T-helper 2 cell (primary cell): ENCODE measurements around the gene HOXB9.
A peak's percentile ranks its signal among the peaks of the same experiment; 100 is the strongest.

Experiments
- DNase-seq, 5 experiments: peaks; one replicate each; pipeline versions ENCODE4 v3.0.0 to v3.0.0-alpha.2; 2012 to 2022

Gene HOXB9

DNA sequence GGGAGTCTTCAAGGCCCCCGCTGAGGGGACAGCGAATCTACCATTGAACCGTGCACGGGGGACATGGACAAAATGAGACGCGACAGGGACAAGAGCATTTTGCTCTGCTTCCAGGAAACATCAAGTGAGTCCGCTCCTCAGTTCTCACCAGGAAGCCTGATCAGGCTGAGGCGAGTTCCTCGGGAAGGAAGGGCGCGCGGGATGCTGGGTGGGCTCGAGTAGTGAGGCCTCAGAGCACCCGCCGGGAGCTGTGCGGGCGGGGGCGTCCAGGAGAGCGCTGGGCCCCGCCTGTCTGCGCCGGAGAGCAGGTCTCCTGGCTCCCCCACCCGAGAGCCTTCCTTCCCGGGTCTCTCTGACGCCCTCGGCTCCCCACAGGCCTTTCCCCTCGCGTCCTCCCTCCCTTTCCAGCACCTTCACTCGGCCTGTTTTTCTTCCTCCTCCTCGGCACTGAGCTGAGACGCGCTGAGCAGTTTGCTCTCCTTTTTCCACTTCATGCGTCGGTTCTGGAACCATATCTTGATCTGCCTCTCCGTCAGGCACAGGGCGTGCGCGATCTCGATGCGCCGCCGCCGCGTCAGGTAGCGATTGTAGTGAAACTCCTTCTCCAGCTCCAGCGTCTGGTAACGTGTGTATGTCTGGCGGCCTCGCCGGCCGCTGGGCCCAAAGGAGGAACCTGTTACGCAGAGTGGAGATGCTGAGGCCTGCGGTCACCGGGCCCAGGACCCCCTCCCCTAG is 30.0 kb downstream of the HOXB9 start:
- DNase-seq: peak in 1 of 5 experiments; percentile 57

DNA sequence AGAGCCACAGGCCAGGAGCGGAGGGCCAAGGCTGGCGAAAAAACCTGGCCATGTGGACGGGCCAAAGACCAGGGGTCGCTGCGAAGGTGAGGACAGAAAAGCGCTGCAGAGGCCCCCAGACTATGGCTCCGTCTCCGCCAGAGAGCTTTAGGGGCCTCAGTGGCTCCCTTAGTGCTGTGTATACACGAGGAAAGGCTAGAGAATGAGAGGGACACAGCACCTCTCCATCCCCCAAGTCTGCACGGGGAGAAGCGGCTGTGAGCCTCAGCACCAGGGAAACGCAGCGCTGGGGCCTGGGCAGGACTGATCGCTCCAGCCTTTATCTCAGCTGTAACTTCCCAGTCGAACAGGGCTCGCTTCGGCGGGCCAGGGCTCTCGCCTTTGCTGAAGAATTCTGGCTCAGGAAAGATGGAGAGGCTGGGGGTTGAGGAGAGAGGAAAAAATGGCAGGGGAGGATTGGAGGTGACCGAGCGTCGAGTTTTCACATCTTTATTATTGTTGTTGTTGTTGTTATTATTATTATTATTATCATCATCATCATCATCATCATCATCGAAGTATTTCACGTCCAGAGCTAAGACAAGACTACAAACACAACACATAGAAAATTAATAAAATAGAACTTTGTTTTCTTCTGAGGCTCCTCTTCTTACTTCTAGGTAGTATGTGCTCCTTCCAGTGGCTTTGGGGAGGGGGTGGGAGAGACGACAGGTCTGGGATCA is 30.7 kb downstream of the HOXB9 start:
- DNase-seq: no peak

DNA sequence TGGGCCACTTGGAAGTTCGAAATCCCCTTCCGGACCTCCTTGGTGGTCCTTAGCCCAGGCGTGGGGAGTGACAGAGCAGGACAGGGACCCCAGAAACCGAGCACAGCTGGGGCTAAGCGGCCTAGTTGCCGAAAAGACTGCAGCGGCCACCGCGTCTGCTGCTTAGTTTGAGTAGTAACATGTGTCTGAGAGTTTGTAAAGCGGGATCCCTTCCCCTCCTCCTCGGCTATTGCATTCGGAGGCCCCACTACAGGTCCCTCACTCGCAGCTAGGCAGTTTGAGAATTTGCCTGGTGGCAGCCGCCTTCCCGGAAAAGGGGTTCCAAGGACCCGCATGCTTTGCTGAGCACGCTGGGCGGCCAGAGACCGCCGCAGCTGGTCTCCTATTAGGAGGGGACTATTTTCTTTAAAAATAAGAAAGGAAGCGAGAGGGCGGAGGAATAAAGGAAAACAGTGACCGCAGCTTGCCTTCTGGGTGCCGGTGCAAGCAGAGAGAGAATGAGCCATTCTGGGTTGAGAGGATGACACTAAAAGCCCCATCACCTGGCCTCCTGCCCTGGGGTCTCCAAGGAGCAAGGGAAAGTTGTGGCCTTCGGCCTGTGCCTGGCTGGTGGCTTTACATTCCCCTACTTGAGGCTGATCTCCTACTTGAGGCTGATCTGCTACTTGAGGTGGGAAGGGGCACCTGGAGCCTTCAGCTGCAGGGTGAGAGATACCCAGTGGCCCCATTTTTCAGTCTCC is 31.4 kb downstream of the HOXB9 start:
- no peak for DNase-seq

DNA sequence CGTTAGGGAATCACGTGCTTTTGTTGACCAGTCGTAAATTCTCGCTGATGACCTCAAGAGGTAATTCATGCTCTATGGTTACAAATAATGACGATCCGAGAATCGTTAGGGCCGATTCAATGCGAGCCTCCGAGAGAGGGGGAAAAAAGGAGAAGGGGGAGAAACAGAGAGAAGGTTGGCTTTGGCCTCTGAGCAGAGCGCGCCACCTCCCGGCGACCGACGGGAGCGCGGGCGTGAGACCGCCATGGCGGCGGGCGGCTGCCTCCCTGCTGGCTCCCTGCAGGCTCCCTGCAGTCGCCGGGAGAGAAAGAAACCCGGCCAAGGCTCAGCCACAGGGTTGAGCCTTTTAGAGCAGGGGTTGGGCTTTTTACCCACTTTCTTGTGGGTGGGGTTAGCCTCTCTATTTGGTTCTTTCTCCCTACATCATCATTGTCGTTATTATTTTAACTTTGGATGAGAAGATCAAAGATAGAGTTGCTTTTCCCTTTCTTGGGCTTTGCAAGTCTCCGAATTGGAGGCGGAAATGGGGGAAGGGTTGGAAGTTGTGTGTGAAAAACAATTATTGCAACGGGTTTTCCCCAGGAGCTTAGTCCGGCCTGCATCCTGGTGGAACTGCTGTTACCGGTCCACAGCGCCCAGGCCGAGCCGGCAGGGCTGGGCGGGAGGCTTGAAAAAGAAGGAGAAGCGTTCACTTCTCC is 32.2 kb downstream of the HOXB9 start:
- DNase-seq: peak; percentile 66 to 79 (median 71)

DNA sequence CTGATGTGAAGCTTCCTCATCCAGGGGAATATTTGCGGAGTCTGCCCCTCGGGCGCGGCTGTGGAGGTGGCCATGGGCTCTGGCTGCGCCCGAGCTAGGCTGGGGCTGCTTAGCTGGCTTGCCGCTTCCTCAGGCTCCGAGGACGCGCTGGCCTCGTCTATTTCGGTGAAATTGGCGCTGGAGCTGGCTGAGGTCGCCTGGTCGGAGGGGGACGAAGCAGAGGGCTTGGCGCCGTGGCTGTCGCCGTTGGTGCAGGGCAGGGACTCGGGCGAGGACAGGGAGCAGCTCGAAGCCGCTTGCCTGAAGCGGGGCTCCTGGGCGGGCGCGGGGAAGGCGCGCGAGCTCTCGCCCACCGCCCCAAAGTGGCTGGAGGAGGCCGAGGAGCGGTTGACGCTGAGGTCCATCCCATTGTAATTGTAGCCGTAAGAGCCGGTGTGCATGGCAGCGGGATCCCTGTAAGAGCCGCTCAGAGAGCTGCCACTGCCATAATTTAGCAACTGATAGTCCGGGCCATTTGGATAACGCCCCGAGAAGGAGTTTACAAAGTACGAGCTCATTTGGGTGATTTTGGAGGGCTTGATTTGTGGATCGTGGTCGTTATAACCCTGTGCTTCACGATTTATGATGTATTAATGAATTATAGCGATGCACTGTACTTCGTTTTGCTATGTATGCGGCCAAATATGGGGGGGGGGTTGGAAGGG is 32.9 kb downstream of the HOXB9 start, which contains the start of gene HOXB5:
Gene HOXB5 (minus strand): TSS at position 654 of the 704 bp plus-strand sequence. CDS start 97 bp downstream, at position 557.
- peak in 1 of 5 experiments; percentile 44 for DNase-seq

DNA sequence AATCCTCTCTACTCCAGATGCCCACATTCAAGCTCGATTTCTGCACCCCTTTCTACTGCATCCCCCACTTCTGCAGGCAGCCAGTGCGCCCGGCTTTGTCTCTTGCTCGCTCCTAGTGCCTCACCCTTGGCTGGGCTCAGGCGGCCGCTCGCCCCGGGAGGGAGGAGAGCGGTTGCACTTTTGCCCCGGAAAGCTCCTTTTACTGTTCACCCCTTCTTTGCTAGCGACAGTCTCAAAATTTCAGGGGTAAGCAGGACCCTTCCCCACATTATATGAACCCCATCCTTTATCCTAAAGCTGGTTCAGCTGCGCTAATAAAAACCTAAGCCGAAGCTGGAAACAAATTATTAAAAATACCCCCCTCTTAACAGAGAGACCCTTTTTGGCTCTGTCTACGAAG is 33.6 kb downstream of the HOXB9 start:
- no peak for DNase-seq

DNA sequence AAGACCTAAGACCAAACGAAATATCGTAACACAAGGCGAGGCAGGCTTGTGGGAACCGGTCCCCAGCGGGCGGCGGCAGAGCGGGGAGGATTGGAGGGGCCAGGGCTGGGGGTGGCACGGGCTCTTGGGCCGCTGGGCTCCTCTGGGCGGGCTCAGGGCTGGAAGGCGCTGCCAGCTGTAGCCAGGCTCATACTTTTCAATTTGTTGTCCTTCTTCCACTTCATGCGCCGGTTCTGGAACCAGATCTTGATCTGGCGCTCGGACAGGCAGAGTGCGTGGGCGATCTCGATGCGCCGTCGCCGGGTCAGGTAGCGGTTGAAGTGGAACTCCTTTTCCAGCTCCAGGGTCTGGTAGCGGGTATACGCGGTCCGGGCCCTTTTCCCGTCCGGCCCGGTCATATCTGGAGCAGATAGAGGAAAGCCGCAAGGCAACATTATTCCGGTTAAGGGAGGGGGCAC is 34.1 kb downstream of the HOXB9 start:
- no peak for DNase-seq

DNA sequence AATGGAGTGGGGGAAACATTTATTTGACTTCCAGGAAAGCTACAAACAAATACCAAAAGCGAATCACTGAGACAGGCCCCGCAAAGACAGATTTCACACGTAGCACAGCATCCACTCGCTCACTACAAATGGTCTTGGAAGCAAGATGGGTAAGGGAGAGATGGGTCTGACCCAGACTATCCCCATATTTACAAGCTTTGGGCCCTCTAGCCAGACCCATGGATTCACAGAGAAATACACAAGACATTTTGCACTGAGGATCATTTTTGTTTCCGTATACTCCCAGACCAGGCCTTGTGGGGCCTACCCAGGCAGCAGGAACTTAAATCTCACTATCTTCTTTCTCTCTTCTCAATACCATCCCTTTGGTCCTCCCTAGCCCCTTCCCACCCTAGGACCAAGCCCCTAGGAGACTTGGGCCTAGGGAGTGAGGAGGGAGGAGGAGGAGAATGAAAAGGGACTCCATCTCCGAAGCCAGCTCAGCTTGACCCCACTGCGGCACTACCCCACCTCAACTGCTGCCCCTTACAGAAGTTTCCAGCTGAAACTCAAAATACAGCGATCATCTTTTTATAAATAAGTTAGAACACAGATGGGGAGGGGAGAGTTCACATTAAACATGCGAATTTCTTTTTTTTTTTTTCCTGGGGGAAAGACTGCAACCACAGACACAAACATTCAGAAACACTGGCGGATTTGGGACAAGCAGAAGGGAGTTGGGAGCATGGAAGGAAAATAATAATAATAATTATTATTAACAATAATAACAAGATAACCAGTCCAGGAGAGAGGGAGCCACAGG is 34.7 kb downstream of the HOXB9 start:
- DNase-seq: no peak

DNA sequence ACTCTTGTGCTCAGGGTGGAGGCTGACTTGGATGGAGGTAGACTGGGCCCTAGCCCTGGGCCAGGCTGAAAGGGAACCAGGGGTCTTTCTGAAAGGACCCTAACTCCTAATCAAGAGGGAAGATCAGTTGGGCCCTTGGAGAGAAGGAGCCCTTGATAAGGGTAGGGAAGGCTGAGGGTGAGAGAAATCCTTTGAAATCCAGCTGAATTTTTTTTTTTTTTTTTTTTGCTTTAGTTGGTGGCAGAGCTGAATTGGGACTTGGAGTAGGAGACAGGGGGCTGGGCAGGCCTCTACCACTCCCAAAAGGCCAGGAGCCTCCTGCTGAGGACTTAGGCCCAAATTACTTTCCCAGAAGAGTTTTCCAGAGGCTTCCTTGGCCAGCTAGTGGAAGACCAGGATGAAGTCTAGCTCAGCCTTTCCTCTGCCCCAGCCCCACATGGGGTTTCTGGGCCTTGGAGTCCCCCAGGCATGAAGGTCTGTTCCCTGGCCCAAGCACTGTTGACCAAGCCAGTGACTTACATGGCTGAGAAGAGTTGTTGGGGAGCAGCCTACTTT is 35.5 kb downstream of the HOXB9 start:
- DNase-seq: no peak

DNA sequence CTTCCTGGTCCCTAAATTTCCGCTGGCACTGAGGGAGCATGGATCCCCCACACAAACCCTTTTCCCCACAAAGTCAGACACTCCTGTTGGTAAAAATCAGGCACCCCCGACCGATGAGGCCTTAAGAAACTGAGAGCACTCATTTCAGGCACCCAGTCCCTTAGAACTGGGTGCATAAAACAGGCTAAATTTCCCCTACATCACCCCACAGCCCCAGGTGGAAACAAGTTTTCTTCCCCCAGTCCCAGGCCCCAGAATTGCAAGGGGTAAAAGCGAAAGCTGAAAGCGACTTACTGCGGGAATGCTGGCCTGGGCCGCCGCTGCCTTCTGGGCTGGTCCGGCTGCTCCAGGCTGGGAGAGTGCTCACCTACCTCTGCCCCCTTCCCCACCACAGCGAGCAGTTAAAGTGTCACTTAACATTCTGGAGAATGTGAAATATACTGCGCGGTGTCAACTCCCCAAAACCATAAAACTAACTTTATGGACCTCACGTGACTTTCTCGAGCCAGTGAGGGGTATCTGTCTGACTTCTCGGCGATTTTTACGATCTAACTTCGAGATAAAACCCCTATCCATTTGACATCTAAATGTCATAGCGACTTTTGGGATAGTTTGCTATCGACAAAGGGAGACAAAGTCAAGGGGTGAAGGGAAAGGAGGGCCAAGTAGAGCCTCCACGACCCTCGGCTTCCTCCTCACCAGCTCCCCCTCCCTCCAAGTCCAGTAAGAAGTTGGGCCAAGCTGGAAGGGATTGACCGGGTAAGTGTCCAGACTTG is 36.1 kb downstream of the HOXB9 start, which contains the start of gene HOXB3:
Gene HOXB3 (minus strand): TSS at position 411 of the 776 bp plus-strand sequence. CDS start 37,767 bp downstream, outside the sequence.
- DNase-seq: no peak

DNA sequence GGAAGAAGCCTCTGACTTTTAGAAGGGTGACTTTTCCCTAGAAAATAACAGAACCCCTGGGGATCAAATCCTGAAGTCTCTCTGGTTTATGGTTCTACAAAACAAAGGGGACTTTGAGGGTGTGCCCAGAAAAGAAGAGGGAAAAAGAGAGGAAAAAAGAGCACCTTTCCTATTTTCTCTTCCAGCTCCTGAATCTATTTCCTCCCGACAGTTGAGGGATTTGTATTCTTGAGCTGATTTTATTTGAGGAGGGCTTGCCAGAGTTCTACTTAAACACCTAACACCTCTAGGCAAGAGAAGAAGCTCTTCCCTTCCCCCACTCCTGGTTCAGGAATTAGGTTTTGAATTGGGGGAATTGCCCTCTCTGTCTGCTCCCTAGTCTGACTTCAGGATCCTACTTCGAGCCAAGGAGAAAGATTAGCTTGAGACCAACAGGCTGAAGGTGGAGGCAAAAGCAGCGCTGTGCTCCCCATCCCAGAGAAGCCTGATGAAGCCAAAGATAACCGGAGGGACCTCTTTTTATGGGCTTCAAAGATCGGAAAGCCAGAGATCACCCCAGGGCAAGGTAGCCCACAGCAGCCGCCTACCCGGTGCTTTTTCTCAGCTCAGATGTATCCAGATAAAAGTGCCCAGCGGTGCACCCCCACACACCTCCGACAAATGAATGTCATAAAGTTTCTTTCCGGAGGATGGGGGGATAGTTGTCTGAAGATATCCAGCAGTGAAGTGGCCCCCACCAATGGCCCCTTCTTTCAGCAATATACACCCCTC is 36.9 kb downstream of the HOXB9 start:
- DNase-seq: no peak

DNA sequence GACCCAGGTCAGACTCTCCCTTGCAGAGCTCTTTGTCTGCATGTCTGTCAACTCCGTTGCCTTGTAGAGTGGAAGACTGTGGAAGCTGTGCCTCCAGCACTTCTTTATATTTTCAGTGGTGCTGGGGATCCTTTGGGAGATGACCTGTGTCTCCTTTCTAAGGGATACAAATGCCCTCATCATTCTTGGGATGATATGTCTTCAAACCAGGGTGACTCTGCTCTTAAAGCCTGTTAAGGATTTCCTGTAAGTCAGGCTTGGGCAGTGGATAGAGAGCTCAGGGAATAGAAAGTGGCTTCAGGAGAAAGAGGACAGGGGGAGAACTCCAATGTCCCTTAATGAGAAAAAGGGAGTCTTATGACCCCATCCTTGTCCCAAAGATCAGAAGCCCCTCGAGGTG is 37.6 kb downstream of the HOXB9 start:
- no peak for DNase-seq

DNA sequence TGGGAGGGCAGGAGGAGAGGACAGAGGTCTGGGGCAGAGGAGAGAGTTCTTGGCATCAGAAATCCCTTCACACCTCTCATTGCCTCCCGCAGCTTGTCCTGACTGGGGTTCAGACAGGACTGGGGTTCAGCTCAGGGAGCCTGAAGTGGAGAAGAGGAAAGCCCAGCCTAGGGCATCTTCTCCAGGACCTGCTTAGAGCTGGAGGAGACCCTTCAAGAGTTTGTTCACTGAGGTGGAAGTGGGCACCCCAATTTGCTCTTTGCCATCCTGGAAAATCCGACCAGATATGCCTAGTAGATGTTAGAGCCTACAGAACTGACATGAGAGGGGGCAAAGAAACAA is 38.1 kb downstream of the HOXB9 start:
- no peak for DNase-seq

DNA sequence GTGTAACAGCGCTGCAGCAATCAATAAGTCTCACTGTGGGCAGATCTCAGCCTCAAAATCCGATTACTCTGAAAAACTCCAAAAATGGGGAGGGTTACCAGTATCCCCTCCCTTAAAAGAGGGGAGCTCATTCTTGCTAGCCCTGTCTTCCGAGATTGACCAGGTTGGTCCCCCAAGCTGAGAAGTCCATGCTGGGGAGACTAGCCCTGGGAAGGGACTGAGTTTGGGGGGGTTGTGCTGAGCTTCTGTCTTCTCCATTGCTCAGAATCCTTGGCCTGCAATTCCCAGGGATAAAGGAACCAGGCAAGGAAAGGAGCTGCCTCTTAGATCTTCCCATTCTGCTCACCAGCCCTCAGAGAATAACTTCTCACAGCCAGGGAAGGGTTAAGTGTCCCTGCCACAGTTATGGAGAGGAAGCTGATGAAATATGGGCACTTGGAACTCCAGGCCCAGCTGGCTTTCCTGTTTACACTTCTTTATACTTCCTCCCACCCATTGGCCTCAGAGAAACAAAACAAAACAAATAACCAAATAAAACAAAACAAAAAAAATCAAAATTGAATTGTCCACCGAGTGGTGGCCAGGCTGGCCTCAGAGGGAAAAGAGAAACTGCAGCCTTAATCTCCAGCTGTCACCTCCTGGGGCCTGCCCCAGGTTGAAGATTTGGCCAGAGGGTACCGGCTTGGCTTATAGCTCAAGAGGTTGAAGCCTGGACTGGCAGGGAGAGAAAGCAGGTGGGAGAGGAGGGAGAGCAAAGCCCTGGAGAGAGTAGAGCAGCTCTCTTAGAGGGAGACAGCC is 38.7 kb downstream of the HOXB9 start:
- DNase-seq: no peak

DNA sequence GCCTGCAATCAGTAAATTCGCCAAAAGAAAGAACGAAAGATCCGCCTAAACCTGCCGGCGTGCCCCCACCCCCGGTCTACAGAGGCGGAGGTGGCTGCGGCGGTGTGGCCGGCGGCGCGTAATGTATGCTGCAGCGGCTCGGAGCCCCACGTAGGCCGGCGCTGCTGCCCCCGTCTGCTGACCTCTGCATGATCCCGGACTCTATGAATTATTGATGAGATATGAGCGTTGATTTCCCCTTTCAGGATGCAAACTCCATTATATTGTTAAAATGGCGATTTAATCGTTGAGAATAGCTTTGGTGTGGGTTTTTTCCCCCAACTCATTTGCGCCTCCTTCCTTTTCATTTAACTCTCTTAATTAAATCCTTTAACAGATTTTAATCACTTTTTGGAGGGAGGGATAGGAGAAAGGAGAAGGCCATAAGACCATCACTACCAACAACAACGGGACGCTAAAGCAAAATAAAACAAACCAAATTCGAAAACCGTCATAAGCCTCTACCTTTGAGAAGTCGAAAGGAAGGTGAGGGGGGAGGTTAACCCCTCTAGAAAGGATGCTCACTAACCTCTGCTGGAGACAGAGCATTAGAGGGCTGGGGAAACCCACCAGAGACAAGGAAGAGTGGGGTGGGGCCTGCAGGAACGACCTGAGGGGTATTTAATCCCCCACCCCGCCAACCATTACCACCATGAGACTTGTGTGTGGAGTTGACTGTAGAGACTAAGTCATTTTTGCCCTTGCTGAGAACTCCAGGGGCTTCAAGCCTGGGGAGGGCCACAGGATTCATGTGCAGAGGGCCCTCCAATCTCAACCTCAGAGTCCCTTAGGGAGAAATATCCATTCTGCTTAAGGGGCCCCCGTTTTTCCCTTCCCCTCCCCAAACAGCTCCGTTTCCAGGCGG is 39.6 kb downstream of the HOXB9 start:
- DNase-seq: peak in 1 of 5 experiments; percentile 28

DNA sequence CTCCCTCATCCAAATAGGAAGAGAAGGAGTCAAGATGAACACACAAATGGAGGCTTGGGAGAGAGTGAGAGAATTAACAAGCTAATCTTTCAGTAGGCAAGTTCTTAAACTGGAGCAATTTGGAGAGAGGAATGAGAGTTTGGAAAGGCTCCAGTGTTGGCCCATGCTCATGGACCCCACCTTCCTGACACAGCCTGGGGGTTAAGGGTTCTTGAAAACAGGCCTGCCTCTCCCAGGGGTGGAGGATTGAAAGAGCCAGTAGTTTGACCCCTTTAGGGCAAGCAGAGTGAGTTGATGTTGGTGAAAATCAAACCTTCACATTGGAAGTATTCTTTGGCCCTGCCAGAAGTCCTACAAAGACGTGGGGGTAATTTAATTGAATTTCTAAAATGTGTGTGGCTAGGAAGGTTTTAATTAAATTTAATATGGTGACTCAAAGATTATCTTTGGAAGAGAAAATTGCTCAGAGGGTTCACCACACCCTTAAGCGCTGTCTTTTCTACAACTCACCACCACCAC is 41.9 kb downstream of the HOXB9 start:
- no peak for DNase-seq

DNA sequence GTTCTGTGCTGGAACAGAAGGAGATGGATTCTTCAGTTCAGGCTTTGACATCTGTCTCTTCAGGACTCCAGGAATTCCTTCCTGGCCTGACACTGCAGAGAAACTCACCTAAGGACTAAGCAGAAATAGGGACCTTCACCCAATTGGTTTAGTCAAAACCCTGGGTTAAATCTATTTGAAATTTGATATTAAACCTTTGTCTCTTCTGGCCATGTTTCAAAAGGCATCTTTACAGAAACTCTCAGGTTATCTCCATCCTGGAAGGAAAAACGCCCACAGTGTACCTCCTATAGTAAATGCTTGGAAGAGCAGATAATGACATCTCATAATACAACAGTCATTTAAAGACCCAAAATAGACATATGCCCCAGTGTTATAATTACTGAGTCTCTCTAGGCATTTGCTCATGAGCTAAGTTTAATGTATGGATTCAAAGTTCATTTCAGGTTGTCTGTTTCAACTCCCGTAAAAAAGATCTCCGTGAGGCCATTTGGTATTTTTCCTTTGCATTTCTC is 42.4 kb downstream of the HOXB9 start:
- DNase-seq: no peak
